Choroid plexus epithelial cell (primary cell): ENCODE results near the gene IGFBP4.
"Not testable (repeated sequence)": the region's sequence is repeated elsewhere in the genome, so short reads cannot be mapped to it uniquely, and the experiment has no call there.

ENCODE experiments used
- DNase-seq: peaks from one replicate; pipeline ENCODE4 v3.0.0-alpha.2; 2010; ENCODE audit warnings: low read depth
- H3K4me3 ChIP-seq: 2 replicates; pipeline ENCODE4 v1.5.1; 2011; ENCODE audit warnings: low read depth, mild to moderate bottlenecking, control low read depth, low read length, moderate library complexity
- TF ChIP-seq, protein P1 (sequence below): conservative IDR thresholded peaks from 2 replicates; pipeline ENCODE4 v1.5.1; 2011; ENCODE audit warnings: low read depth, mild to moderate bottlenecking, control low read depth, inconsistent platforms, low read length, moderate library complexity

IGFBP4 gene

DNA sequence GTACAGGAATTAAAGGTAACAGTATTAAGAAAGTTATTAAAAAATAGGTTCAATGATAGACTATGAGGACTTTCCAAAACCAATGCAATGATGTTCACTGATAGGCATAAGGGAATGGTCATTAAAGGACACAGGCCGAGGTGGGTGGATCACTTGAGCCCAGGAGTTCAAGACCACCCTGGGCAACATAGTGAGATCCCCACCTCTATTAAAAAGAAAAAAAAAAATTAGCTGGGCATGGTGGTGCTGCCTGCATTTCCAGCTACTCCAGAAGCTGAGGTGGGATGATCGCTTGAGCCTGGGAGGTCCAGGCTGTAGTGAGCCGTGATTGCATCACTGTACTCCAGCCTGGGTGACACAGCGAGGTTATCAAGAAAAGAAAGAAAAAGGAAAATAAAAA is 31.4 kb upstream of the IGFBP4 start:
- no peak for DNase-seq
- TF ChIP-seq, protein P1, sequence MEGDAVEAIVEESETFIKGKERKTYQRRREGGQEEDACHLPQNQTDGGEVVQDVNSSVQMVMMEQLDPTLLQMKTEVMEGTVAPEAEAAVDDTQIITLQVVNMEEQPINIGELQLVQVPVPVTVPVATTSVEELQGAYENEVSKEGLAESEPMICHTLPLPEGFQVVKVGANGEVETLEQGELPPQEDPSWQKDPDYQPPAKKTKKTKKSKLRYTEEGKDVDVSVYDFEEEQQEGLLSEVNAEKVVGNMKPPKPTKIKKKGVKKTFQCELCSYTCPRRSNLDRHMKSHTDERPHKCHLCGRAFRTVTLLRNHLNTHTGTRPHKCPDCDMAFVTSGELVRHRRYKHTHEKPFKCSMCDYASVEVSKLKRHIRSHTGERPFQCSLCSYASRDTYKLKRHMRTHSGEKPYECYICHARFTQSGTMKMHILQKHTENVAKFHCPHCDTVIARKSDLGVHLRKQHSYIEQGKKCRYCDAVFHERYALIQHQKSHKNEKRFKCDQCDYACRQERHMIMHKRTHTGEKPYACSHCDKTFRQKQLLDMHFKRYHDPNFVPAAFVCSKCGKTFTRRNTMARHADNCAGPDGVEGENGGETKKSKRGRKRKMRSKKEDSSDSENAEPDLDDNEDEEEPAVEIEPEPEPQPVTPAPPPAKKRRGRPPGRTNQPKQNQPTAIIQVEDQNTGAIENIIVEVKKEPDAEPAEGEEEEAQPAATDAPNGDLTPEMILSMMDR, result no peak
- H3K4me3 ChIP-seq, result no peak overlapping the region

DNA sequence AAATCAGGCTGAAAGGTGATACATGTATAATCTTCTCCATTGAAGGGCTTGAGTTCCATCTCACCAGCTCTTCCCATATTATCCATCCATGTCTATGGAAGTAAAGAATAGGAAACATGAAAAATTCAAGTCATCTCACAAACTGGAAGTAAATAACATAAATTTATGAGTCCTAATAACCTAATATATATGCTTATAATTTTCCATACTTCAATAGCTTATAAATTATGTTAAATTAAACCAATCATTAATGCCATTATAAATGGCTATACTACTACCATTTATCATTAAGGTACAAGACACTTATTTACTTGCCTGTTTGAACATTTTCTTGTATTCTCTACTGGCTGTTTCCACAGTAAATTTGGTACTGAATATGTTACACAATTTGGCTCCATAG is 30.4 kb upstream of the IGFBP4 start:
- H3K4me3 ChIP-seq, result no peak overlapping the region
- no peak for DNase-seq
- TF ChIP-seq, protein P1, result no peak

DNA sequence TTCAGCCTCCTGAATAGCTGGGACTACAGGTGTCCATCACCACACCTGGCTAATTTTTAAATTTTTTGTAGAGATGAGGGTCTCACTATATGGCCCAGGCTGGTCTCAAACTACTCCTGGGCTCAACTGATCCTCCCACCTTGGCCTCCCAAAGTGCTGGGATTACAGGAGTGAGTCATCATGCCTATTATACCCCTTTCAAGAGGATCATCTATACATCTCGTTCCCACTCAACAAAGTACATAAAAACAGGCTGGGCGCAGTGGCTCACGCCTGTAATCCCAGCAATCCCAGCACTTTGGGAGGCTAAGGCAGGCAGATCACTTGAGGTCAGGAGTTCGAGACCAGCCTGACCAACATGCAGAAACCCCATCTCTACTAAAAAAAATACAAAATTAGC is 28.9 kb upstream of the IGFBP4 start:
- not testable (repeated sequence) for DNase-seq, H3K4me3 ChIP-seq

DNA sequence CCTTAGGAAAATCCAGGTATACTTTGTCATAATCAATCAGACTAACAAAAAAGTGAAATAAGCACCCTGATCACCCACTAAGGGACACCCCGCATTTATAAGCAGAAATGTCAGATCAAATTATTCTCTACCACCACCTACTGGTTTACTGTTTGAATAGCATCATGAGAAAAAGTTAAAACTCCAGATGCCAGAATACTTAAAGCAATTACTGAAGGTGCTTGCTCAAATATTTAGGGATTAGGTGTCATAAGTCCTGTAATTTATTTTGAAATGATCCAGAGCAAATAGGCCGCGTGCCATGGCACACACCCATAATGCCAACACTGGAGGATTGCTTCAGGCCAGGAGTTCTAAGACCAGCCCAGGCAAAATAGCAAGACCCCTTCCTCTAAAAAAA is 27.9 kb upstream of the IGFBP4 start:
- TF ChIP-seq, protein P1, result peak; percentile 57
- peak; percentile 76 for DNase-seq

DNA sequence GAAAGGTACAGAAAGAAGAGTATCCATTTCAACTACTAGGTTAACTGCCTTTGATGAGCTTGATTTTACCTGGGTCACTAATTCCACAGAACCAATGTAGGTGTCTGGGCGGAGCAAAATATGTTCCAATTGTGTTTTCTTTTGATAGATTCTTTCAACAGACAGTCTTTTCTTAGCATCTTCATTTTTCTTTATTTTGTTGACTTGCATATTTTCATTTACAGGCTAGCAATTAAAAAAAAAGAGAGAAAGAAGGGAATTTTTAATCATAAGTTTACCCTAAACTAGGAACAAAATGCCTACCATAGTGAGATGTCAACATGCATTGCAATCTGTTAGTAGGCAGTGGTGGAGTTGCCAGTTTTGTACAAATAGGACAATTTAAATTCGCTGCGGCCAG is 26.6 kb upstream of the IGFBP4 start:
- no peak for DNase-seq
- TF ChIP-seq, protein P1, result no peak
- peak overlapping the region; percentile 90 for H3K4me3 ChIP-seq

More for the DNA sequence above, 27.9 kb upstream of the IGFBP4 start:
- peak overlapping the region; percentile 38 for H3K4me3 ChIP-seq

DNA sequence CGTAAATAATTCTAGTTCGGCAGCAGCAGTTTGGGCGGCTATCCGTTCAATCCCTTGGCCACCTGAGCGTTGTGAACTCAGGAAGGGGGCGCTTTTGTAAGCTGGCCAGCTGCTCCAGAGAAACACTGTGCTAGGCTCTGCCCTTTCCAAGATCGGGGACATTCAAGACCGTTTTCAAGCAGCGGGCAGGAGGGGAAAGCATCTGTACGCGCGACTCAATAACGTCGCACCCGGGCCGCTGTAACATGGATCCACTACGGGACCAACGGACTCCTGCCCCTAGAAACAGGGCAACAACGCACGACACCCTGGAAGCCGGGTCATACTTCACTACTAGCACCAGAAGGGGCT is 26.0 kb upstream of the IGFBP4 start:
- TF ChIP-seq, protein P1, result peak; percentile 10
- DNase-seq, result peak; percentile 21
- peak overlapping the region; percentile 90 for H3K4me3 ChIP-seq

DNA sequence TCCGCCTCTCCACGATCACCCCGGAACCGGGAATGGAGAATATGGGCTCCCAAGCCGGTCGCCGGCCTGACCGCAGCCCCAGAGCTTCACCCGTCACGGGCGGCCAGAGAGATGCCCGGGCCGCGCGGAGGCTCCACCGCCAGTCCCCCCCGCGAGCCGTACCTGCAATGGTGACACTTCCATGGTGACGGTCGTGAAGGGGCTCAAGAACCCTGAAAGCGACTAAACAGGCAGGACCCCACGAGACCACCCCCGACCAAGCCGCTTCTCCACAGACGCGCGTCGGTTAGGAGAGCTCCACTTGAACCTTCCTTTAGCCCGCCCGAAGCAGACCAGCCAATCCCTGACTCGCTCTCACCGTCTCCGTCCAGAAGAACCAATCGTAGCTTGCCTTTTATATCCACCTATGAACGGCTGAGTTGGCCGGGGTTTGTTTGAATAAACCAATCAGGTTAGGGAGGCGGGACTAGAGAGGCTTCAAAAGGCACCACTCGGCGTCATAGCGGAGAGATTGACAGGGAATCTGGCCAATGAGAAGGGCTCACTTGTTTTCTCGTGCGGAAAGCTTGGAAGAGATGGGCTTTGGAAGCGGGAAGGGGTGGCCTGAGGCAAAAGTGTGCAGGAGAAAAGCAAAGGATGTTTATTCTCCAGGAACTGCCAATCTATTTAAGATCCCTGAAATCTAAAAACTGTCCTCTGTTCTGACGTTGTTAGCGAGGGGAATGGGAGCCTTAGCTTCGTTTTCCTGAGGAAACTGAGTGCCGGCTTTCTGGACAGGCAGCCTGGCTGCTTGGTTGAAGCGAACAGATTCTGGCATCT is 25.4 kb upstream of the IGFBP4 start, which contains the start of gene TOP2A:
TOP2A (minus strand) TSS at position 288 of the 819 bp plus-strand sequence; CDS start at position 183, 105 bp downstream.
- TF ChIP-seq, protein P1, result no peak
- peak; percentile 100 for DNase-seq
- H3K4me3 ChIP-seq, result peak within 1 kb of the TSS; percentile 90
